ACC112 (cell line): ENCODE measurements around the gene MAN1B1.
A peak's percentile ranks its signal among the peaks of the same experiment; 100 is the strongest.
"Not testable (repeated sequence)": the region's sequence is repeated elsewhere in the genome, so short reads cannot be mapped to it uniquely, and the experiment has no call there.

Experiments used
- H2AFZ ChIP-seq: fragments of 200-600 bp; sonication (generic); one replicate; pipeline ENCODE4 v1.6.0; 2017; ENCODE audit warnings: antibody characterized with exemption, low read length; ENCODE audit not compliant: unreplicated experiment
- H3K27ac ChIP-seq: fragments of 200-600 bp; sonication (generic); 2 replicates; pipeline ENCODE4 v1.5.1; 2014; ENCODE audit warnings: low read depth, mild to moderate bottlenecking, antibody characterized with exemption, low read length, moderate library complexity
- H3K27me3 ChIP-seq: fragments of 200-600 bp; sonication (generic); 2 replicates; pipeline ENCODE4 v1.6.1; 2014; ENCODE audit warnings: mild to moderate bottlenecking, antibody characterized with exemption, low read length, moderate library complexity, mixed read lengths; ENCODE audit not compliant: insufficient read depth
- H3K36me3 ChIP-seq: fragments of 200-600 bp; sonication (generic); 2 replicates; pipeline ENCODE4 v1.6.1; 2016; ENCODE audit warnings: mild to moderate bottlenecking, antibody characterized with exemption, low read length, moderate library complexity, mixed read lengths; ENCODE audit not compliant: insufficient read depth
- H3K4me1 ChIP-seq: fragments of 200-600 bp; sonication (generic); one replicate; pipeline ENCODE4 v1.6.1; 2016; ENCODE audit warnings: low read length, mixed read lengths; ENCODE audit not compliant: insufficient read depth, unreplicated experiment, control insufficient read depth
- H3K4me3 ChIP-seq: fragments of 200-600 bp; sonication (generic); 2 replicates; pipeline ENCODE4 v1.5.1; 2014; ENCODE audit warnings: mild to moderate bottlenecking, low read depth, low read length
- H3K79me2 ChIP-seq: fragments of 200-600 bp; sonication (generic); one replicate; pipeline ENCODE4 v1.6.0; 2016; ENCODE audit warnings: low read length; ENCODE audit not compliant: control insufficient read depth, unreplicated experiment, insufficient read depth

MAN1B1 gene

GRCh38 chr9:137113385-137114159 lies 26.8 kb downstream of the MAN1B1 start:
- no peak overlapping the region for H2AFZ ChIP-seq
- H3K79me2 ChIP-seq, result peaks cover 5% of the 10 kb centered on the region
- H3K4me1 ChIP-seq, result no peaks in the 10 kb centered on the region
- peaks cover 3% of the 10 kb centered on the region; the same call in 1 of the 2 replicates for H3K36me3 ChIP-seq
- H3K4me3 ChIP-seq, result peak overlapping the region; percentile 53
- H3K27me3 ChIP-seq, result no peaks in the 10 kb centered on the region
- no peak overlapping the region for H3K27ac ChIP-seq

GRCh38 chr9:137114220-137114612 lies 27.4 kb downstream of the MAN1B1 start:
- Histone ChIP-seq H3K27me3 (no peaks in the 10 kb centered on the region), H3K4me1 (no peaks in the 10 kb centered on the region), H2AFZ (peak overlapping the region; percentile 79), H3K27ac (no peak overlapping the region), H3K36me3 (peaks cover 3% of the 10 kb centered on the region; the same call in 1 of the 2 replicates), H3K79me2 (peaks cover 5% of the 10 kb centered on the region), H3K4me3 (peak overlapping the region; percentile 76)

GRCh38 chr9:137114613-137115393 lies 28.0 kb downstream of the MAN1B1 start, which contains the start of gene DPP7:
Gene DPP7 (minus strand): TSS chr9:137114733. CDS start chr9:137114713, 20 bp downstream.
- H3K4me1 ChIP-seq, result no peaks in the 10 kb centered on the region

GRCh38 chr9:137115394-137116026 lies 28.7 kb downstream of the MAN1B1 start:
- no peak overlapping the region for H2AFZ ChIP-seq
- peak overlapping the region; percentile 76 for H3K4me3 ChIP-seq
- peaks cover 3% of the 10 kb centered on the region; the same call in 1 of the 2 replicates for H3K36me3 ChIP-seq
- peaks cover 5% of the 10 kb centered on the region for H3K79me2 ChIP-seq
- no peaks in the 10 kb centered on the region for H3K4me1 ChIP-seq
- H3K27ac ChIP-seq, result no peak overlapping the region
- H3K27me3 ChIP-seq, result no peaks in the 10 kb centered on the region

More at GRCh38 chr9:137114613-137115393, 28.0 kb downstream of the MAN1B1 start, which contains the start of gene DPP7:
- H3K79me2 ChIP-seq, result peaks cover 5% of the 10 kb centered on the region
- H3K27me3 ChIP-seq, result no peaks in the 10 kb centered on the region
- H3K4me3 ChIP-seq, result peak within 1 kb of the TSS; percentile 76
- peak within 1 kb of the TSS; percentile 79 for H2AFZ ChIP-seq
- H3K36me3 ChIP-seq, result peaks cover 3% of the 10 kb centered on the region; the same call in 1 of the 2 replicates
- H3K27ac ChIP-seq, result no peak within 1 kb of the TSS

GRCh38 chr9:137116027-137116507 lies 29.3 kb downstream of the MAN1B1 start:
- Histone ChIP-seq H3K27ac (no peak overlapping the region), H3K4me1 (no peaks in the 10 kb centered on the region), H2AFZ (no peak overlapping the region)

GRCh38 chr9:137116728-137117127 lies 29.9 kb downstream of the MAN1B1 start:
- Histone ChIP-seq H3K4me1 (no peaks in the 10 kb centered on the region), H3K36me3 (no peaks in the 10 kb centered on the region), H3K4me3 (no peak overlapping the region), H3K27ac (no peak overlapping the region), H3K27me3 (no peaks in the 10 kb centered on the region), H3K79me2 (peaks cover 5% of the 10 kb centered on the region), H2AFZ (no peak overlapping the region)

More at GRCh38 chr9:137116027-137116507, 29.3 kb downstream of the MAN1B1 start:
- Histone ChIP-seq H3K4me3 (no peak overlapping the region), H3K36me3 (peaks cover 3% of the 10 kb centered on the region; the same call in 1 of the 2 replicates), H3K27me3 (no peaks in the 10 kb centered on the region), H3K79me2 (peaks cover 5% of the 10 kb centered on the region)

- Histone ChIP-seq H3K36me3 (no peaks in the 10 kb centered on the region), H2AFZ (no peak overlapping the region), H3K27me3 (no peaks in the 10 kb centered on the region), H3K4me1 (no peaks in the 10 kb centered on the region), H3K27ac (no peak overlapping the region), H3K79me2 (peaks cover 5% of the 10 kb centered on the region), H3K4me3 (no peak overlapping the region)
These were observed 30.5 kb downstream of the MAN1B1 start for GRCh38 chr9:137117269-137117731.

GRCh38 chr9:137118092-137118603 lies 31.4 kb downstream of the MAN1B1 start:
- not testable (repeated sequence) for H3K27ac ChIP-seq, H3K4me3 ChIP-seq, H3K79me2 ChIP-seq, H3K4me1 ChIP-seq, H2AFZ ChIP-seq, H3K36me3 ChIP-seq, H3K27me3 ChIP-seq

- not testable (repeated sequence) for H3K4me3 ChIP-seq, H3K79me2 ChIP-seq, H2AFZ ChIP-seq, H3K27ac ChIP-seq, H3K4me1 ChIP-seq, H3K36me3 ChIP-seq, H3K27me3 ChIP-seq
These were observed 35.4 kb downstream of the MAN1B1 start for GRCh38 chr9:137121927-137122795.
